ENCODE measurements around the gene BLACAT1.

The BLACAT1 gene

DNA sequence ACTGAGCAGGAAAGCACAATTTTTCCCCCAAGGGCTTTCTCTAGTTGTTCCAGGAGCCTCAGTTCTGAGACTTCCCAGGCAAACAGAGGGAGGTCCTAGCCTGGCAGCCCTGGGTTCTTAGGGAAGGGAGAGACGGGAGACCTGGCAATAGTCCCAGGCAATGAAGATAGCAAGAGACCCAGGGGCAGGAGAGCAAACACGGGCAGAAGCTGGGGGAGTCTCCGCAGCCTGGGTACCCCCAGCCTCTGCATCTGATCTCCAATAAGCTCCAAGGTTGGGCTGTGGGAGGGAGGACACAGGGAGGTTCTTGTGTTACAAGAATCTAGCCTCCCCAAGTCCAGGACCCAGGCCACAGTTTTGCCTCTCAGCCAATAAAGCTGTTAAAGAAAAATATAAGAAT, 2.4 kb downstream of the BLACAT1 start:
- no peak for DNase-seq

DNA sequence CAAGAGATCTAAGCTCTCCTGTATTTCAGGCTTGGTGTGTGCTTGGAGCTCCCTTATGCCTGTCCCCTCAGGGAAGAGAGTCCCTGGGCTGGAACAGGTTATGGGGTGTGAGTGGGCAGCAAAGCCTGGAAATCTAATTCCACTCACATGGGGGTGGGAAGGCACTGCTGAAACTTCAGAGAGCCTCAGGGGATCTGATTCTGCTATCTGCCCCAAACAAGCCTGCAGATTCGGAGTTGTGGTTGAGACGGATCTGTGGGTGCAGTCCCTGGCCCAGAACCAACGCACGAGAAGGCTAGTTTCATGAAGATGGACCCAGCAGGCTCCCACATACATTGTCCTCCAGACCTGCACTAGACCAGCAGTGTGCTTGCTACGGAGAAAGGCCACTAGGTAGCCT, 2.9 kb downstream of the BLACAT1 start:
- DNase-seq = no peak

DNA sequence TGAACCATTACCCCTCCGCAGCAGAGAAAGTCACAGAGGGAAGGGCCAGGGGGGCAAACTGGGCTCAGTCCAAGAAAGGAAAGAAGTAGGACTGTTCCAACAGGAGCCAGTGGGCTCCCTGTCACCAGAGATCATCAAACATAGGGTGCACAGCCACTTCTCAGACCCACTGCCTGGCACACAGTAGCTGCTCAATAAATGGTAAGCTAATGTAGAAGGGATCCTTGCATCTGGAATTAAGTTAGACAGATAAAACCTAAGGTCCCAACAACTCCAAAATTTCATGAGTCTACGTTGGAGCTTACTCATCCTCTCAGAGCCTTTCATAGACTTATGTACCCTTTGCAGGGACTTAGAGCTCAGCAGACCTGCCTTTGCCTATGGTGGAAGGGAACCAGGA, 3.5 kb downstream of the BLACAT1 start:
- no peak for DNase-seq

GRCh38 chr1:205451759-205452164, 4.1 kb downstream of the BLACAT1 start:
- DNase-seq = no peak

- DNase-seq = no peak
Observed at GRCh38 chr1:205451202-205451601, 4.6 kb downstream of the BLACAT1 start.

GRCh38 chr1:205450448-205450847, 5.4 kb downstream of the BLACAT1 start:
- peak; percentile 68 for DNase-seq

GRCh38 chr1:205449750-205450443, 5.9 kb downstream of the BLACAT1 start:
- DNase-seq = peak; percentile 92

- no peak for DNase-seq
Observed at GRCh38 chr1:205449254-205449749, 6.5 kb downstream of the BLACAT1 start.

DNA sequence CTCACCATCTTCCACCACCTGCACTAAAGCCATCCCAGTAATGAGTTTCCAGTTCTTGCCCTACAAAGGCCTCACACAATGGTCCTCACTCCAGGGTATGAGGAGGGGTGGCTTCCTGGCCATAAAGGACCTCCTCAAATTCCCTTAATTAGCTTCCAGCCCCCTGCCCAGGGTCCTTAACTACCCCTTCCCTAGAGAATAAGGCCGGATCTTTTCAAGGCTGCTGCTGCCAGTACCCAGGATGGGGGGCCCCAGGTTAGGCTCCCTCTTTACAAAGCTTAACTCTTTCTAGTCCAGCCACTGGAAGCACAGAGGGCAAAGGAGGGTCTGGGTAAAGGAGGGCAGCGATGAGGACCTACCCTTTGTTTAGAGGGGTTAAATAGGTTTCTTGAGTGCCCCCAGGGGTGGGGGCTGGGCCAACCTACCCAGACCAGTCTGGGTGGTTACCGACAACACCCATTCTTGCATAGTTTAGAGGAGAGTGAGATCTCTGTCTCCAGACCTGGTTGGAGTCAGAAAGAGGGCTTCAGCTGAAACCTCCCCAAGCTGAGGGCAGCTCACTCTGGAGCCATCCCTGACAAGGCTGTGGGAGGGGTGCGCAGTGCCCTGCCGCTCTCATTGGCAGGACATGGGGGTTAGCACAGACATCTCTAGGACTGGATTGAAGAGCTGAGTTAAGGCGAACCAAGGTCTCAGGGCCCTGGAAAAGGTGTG, 7.1 kb downstream of the BLACAT1 start:
- no peak for DNase-seq

- no peak for DNase-seq
Observed at GRCh38 chr1:205447457-205448341, 8.1 kb downstream of the BLACAT1 start.

GRCh38 chr1:205446828-205447227, 9.0 kb downstream of the BLACAT1 start:
- DNase-seq = no peak

DNA sequence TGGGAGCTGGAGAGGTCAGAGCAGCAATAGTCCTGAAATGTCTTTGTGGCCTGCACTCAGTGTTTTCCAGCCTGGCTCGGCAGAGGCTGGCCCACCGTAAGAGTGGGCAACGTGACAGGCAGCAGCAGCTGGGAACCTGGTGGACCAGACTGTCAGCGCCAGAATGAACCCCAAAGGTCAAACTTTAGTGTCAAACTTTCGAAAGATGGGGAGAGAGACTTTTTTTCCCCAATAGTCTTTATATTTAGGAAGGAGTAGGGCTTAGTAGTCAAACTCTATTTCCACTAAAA, 10.3 kb downstream of the BLACAT1 start:
- DNase-seq = no peak

DNA sequence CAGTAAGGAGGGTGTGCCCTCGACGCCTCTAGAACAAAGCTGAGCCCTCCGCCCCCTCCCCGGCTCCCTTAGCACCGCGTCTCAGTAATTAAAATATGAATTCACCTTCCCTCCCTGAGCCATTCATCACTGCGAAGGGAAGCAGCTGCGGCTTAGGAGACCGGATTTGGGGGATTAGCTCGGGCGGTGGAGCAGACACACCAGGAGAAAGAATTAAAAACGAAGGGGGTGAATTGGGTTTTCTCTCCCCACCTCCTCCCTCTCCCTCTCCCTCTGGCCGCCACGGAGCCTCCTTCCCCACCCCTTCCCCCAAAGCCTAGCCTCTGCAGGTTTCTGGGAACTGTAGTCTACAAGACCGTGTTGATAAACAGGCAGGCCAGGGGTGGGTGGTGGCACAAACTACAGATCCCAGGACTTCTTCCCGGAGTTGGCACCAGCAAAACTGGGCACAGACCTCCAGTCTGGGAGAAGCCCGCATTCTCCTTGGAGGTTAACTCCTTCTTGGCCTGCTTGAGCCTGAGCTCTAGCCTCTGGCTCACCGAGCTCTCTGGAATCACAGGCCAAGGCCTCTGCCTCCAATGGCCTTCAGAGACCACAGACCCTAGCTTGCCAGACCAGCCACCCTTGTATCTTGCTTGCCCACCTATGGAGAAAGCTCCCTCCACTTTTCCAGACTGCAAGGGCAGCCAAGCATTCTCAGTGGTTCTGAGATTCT, 10.8 kb downstream of the BLACAT1 start:
- DNase-seq = no peak

- no peak for DNase-seq
Observed at GRCh38 chr1:205444300-205444930, 11.4 kb downstream of the BLACAT1 start.

GRCh38 chr1:205443585-205444299, 12.1 kb downstream of the BLACAT1 start:
- DNase-seq = no peak

DNA sequence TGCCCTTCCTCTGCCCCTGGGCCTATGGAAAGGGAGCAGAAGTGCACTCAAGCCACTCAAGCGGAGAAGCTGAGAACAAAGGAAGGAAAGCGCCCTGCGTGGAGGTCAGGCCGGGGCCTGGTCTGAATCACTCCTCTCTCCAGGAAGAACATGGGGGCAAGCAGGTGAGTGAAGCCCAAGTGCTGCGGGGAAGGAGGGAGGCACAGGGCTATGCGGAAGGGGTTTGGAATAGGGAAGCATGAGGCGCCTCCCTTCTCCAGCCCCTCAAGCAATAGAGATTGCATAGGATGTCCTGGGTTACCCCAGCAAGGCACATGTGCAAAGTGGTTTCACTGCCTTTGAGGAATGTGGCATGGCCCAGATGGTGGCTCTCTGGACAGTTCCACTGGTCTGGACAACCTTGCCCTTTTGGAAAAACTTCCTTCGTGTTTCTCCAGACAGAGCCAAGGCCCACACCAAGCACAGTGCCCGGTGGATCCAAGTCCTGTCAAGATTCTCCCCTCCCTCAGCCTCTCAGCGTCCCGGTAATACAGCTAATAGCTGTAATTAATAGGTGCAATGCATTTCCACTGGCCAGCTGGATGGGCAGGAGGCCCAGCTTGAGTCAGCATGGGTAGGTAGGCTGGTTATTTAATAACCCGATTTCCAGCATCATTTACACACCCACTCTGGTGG, 13.7 kb downstream of the BLACAT1 start:
- DNase-seq = peak; percentile 52

- no peak for DNase-seq
Observed at GRCh38 chr1:205441716-205442050, 14.2 kb downstream of the BLACAT1 start.

DNA sequence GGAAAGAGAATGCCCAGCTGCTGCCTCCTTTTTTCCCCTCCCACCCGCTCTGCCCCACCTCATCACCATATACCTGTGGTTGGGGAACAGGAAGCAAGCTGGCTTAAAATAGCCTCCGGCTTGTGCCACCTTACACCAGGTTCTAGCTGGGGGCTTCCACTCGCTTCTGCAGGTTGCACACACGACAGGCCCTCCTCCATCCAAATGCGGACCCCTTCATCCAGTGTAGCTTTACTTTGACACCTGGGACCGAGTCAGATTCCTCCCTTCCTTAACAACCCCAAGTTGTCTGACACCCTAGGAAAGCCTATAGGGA, 14.6 kb downstream of the BLACAT1 start:
- no peak for DNase-seq

DNA sequence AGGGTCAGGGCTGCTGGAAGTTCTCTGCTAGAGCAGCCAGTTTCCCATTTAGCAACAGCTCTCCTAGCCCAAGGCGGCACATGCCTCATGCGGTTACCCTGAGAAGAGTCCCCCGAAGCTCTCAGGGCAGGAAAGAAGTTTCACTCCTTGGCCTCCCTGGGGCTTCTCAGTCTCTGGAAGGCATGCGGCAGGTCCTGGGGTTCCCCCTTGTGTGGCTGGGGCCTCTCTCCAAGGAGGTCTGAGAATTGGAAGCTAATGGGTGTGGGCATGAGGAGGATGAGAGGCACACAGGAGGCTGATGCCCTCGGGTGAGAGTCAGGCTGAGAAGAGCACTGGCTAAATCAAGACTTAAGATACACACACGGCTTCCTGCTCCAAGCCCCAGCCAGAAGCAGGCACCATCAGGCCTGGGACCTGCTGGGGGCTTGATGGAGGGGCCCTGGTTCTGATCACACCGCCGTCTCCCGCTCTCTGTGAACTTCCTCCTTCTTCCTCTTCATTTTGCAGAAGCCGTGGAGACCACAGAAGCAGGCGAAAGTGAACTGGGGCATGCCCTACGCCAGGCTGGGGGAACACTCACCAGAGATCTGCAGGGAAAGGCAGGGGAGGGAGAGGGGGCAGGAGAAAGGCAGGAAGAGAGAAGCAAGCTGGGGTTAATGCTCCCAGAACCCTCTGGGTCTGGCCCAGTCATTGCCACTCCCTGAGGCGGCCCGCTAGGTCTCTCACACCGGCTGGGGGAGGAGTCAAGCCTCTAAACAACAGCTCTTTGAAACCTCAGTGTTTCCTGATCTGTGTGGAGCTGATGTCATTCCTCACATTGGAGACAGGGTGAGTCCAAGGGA, 15.1 kb downstream of the BLACAT1 start:
- peak; percentile 91 for DNase-seq

GRCh38 chr1:205440121-205440475, 15.7 kb downstream of the BLACAT1 start:
- DNase-seq = no peak

Data from DMS79 (cell line).